ENCODE data around the gene ZFAND5. TPM values are rescaled to one million over a fixed set of nuclear protein-coding genes. Genes with fewer than 3 reads are reported as not detected.

ZFAND5 gene
- total RNA-seq, 6 experiments from 2014 or later, result 230 to 373 (median 258) TPM

DNA sequence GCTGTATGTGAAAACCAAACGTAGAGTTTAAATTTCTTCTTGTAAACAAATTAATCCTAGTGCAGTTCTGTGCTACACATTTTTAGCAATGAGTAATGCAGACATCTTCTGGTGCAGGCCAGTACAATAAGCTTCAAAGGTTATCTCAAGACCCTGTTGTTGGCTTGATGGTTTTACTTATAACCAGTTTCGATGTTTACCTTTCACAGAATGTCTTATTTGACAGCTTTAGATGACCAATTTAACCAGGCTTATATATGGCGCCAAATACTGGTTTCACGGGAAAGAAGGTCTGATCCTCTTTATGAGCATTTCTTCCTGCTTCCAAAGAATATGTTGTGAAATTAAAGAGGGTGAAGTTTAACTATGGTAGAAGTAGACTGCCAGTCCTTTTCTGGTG, 9.9 kb downstream of the ZFAND5 start:
- H3K27me3 Mint-ChIP-seq (ENCODE audit: insufficient read depth), result peaks cover 11% of the 10 kb centered on the region
- TF ChIP-seq, protein P1, sequence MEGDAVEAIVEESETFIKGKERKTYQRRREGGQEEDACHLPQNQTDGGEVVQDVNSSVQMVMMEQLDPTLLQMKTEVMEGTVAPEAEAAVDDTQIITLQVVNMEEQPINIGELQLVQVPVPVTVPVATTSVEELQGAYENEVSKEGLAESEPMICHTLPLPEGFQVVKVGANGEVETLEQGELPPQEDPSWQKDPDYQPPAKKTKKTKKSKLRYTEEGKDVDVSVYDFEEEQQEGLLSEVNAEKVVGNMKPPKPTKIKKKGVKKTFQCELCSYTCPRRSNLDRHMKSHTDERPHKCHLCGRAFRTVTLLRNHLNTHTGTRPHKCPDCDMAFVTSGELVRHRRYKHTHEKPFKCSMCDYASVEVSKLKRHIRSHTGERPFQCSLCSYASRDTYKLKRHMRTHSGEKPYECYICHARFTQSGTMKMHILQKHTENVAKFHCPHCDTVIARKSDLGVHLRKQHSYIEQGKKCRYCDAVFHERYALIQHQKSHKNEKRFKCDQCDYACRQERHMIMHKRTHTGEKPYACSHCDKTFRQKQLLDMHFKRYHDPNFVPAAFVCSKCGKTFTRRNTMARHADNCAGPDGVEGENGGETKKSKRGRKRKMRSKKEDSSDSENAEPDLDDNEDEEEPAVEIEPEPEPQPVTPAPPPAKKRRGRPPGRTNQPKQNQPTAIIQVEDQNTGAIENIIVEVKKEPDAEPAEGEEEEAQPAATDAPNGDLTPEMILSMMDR (IDR thresholded peaks at IDR 0.05), result no peak
- peaks cover 80% of the 10 kb centered on the region for H3K36me3 Mint-ChIP-seq (ENCODE audit: low read depth)
- peaks cover 89% of the 10 kb centered on the region for H3K4me1 Mint-ChIP-seq (ENCODE audit: low read depth)
- H3K27ac Mint-ChIP-seq, result peak overlapping the region; percentile 78
- no peak for DNase-seq
- peak overlapping the region; percentile 20; the same call in 1 of the 2 replicates for H3K4me3 Mint-ChIP-seq
- H3K9me3 Mint-ChIP-seq, result no peaks in the 10 kb centered on the region

DNA sequence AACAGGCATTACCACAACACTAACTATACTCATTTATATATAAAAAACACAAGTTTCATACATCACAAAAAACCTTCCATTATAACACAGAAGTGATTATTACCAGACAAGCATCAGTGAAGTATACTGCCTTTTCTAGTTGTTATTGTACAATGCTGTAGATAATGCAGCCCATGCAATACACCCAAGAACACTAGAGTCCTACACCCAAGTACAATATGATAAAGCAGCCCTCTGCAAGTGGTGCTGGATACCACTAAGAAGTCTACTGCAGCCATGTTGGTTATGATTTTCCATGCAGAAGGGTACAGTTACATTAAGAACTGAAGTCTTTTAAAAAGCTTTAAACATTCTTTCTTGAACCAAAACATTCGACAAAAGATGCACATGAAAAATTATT, 10.3 kb downstream of the ZFAND5 start:
- peaks cover 85% of the 10 kb centered on the region for H3K4me1 Mint-ChIP-seq (ENCODE audit: low read depth)
- H3K9me3 Mint-ChIP-seq, result no peaks in the 10 kb centered on the region
- H3K27ac Mint-ChIP-seq, result no peak overlapping the region
- H3K27me3 Mint-ChIP-seq (ENCODE audit: insufficient read depth), result peaks cover 13% of the 10 kb centered on the region
- TF ChIP-seq, protein P1 (IDR thresholded peaks at IDR 0.05), result no peak
- peaks cover 76% of the 10 kb centered on the region for H3K36me3 Mint-ChIP-seq (ENCODE audit: low read depth)
- no peak for DNase-seq
- no peak overlapping the region for H3K4me3 Mint-ChIP-seq

DNA sequence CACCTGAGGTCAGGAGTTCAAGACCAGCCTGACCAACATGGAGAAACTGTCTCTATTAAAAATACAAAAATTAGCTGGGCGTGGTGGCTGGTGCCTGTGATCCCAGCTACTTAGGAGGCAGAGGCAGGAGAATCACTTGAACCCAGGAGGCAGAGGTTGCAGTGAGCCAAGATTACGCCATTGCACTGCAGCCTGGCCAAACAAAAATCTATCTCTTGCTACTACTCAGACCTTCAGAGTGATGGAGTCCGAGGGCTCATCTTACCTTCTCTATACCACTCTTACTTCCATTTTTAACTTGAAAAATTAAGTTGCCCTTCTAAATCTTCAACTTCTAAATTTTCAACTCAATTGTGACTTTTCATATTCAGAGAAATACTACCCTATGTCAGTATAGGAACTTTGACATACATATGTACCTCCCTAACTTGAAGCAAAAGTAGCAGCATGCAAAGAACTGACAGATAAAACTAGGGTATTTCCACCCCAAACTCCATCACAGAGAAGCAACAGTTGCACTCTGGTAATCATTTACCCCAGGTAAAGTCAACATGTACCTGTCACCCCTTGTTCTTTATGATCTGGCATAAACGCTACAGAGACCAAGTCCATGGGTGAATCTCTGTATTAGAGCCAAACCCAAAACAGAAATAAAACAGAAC, 11.4 kb downstream of the ZFAND5 start:
- no peak for DNase-seq
- Mint-ChIP-seq H3K4me3 (peak overlapping the region; percentile 41; the same call in 1 of the 2 replicates), H3K9me3 (no peaks in the 10 kb centered on the region), H3K4me1 (ENCODE audit: low read depth) (peaks cover 74% of the 10 kb centered on the region), H3K27me3 (ENCODE audit: insufficient read depth) (peaks cover 9% of the 10 kb centered on the region), H3K27ac (peak overlapping the region; percentile 72), H3K36me3 (ENCODE audit: low read depth) (peaks cover 66% of the 10 kb centered on the region)
- TF ChIP-seq, protein P1 (IDR thresholded peaks at IDR 0.05), result no peak

DNA sequence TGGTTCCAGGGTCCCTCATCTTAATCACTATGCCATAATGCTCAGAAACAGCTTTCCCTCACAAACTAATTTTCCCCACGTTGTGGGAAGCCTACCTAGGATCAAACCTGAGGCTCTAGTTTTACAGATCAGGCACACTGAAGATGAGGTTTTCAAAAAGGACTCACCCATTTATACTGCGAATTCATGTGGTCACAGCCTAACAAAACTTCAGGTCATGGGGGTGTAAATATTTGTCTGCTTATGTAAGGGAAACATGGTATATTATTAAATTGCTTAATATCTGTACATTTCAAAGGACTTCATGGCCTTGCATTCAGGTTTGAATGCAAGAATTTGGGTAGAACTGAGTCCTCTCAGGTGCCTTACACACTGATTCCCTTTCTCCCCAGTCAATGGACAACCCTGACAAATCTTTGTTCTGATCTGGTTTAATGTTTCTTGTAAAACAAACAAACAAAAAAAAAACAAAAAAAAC, 12.1 kb downstream of the ZFAND5 start:
- TF ChIP-seq, protein P1 (IDR thresholded peaks at IDR 0.05), result no peak
- DNase-seq, result no peak
- Mint-ChIP-seq H3K27me3 (ENCODE audit: insufficient read depth) (peaks cover 10% of the 10 kb centered on the region), H3K9me3 (no peaks in the 10 kb centered on the region), H3K27ac (peak overlapping the region; percentile 72), H3K36me3 (ENCODE audit: low read depth) (peaks cover 60% of the 10 kb centered on the region), H3K4me1 (ENCODE audit: low read depth) (peaks cover 67% of the 10 kb centered on the region), H3K4me3 (peak overlapping the region; percentile 41; the same call in 1 of the 2 replicates)

DNA sequence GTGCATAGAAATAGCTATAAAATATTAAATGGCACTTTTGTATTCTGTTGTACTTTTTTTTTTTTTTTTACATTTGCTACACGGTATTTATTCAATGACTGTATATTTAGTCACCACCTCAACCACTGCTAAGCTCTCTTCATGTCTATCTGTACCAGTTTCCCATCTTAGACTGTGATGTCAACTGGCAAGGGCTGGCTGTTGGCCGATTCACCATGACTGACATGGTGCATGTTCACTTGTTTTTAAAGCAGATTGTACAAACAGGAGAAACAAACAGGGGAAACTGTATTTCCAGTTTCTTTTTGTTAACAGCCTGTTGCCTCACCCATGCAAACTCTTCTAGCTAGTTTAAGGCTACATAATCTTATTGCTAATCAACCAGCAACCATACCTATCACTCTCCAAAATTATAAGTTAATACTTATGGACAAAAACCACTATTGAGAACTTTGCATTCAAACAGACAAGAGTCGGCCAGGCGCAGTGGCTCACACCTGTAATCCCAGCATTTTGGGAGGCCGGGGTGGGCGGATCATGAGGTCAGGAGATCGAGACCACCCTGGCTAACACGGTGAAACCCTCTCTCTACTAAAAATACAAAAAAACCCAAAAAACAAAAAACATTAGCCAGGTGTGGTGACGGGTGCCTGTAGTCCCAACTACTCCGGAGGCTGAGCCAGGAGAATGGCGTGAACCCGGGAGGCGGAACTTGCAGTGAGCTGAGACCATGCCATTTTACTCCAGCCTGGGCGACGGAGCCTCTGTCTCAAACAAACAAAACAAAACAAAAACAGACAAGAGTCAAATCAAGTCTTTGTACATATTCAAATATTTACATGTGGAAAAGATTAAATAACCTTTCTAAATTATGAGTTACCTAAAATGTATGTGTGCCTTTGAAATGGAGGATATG, 13.2 kb downstream of the ZFAND5 start:
- peak; percentile 74 for DNase-seq
- no peaks in the 10 kb centered on the region for H3K9me3 Mint-ChIP-seq
- peaks cover 56% of the 10 kb centered on the region for H3K4me1 Mint-ChIP-seq (ENCODE audit: low read depth)
- H3K4me3 Mint-ChIP-seq, result peak overlapping the region; percentile 59
- peak overlapping the region; percentile 72 for H3K27ac Mint-ChIP-seq
- H3K36me3 Mint-ChIP-seq (ENCODE audit: low read depth), result peaks cover 49% of the 10 kb centered on the region
- TF ChIP-seq, protein P1 (IDR thresholded peaks at IDR 0.05), result no peak
- H3K27me3 Mint-ChIP-seq (ENCODE audit: insufficient read depth), result peaks cover 15% of the 10 kb centered on the region

Measured in HFFc6 (cell line).